Activated naive CD4-positive, alpha-beta T cell treated with Interleukin-2 at 50 U/mL for 16 hours (primary cell): ENCODE measurements around the gene SNAPC4.
"Not testable (repeated sequence)": the region's sequence is repeated elsewhere in the genome, so short reads cannot be mapped to it uniquely, and the experiment has no call there.

Experiments
- DNase-seq: peaks from one replicate; pipeline ENCODE4 v3.0.0-alpha.2; 2020

The SNAPC4 gene

GRCh38 chr9:136433849-136434579 is 34.0 kb upstream of the SNAPC4 start:
- no peak for DNase-seq

- no peak for DNase-seq
These were observed 33.2 kb upstream of the SNAPC4 start for GRCh38 chr9:136433043-136433715.

- DNase-seq: no peak
These were observed 32.6 kb upstream of the SNAPC4 start for GRCh38 chr9:136432591-136432990.

- no peak for DNase-seq
These were observed 31.9 kb upstream of the SNAPC4 start for GRCh38 chr9:136431782-136432350.

DNA sequence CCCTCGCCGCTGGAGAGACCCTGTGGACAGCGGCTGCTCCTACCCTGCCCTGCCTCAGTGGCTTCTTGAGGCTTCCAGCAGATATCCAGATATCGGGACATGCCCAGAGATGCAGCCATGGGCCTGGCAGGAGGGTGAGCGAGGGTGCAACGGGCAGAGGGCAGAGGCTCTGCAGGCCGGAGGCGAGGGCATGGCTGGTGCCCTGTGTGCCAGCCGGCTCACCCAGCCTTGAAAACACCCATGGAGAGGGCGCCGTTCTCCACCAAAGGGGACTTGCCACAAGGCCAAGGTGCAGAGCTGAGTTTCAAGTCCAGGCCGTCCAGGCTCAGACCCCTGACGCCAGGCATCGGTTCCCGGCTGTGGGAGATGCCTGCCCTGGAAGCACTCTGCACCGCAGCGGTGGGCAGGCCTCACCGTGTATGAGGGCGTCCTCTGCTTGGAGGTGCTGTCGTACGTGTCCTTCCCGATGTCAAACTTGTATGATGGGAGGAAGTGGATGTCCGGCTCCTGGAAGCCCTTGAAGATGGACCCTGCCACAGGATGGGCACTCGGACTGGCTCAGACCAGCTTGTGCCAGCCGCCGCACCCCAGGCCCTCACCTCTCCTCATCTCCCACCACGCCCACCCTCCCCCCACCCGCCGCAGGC is 30.7 kb upstream of the SNAPC4 start:
- no peak for DNase-seq

DNA sequence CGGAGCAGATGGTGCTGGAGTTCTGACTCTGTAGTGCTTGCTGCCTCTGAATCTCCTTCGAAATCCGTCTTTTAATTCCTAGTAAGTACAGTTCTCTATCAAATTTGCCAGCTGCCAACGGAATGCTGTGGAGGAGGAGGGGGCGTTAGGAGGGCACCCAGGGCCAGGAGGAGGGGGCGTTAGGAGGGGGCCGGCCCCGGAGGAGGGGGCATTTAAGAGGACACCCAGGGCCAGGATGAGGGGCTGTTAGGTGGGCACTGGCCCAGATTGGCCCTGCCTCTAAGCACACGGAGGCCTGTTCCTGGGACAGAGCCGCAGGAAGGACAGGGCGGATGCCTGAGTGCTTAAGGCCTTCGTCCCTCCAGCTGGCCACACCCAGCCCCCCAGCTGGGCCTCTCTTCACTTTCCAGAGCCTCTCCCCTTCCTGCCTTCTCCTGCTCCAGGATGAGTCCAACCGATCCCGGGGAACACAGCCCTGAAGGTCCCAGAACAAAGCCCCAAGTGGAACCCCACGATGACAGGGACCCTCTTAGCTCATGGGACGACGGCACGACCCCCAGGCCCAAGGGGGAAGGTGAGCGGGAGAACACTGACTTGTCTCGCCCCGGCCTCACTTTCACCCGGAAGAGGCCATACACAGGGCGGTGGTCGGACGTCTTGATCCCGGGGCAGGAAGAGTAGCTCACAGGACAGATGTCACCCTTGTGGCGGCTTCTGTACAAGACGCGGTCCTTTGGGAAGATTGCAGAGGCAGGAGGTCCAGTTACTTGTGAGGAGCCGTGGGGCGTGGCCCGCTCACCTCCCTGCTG is 29.9 kb upstream of the SNAPC4 start:
- DNase-seq: no peak

- DNase-seq: no peak
These were observed 29.2 kb upstream of the SNAPC4 start for GRCh38 chr9:136429075-136429628.

DNA sequence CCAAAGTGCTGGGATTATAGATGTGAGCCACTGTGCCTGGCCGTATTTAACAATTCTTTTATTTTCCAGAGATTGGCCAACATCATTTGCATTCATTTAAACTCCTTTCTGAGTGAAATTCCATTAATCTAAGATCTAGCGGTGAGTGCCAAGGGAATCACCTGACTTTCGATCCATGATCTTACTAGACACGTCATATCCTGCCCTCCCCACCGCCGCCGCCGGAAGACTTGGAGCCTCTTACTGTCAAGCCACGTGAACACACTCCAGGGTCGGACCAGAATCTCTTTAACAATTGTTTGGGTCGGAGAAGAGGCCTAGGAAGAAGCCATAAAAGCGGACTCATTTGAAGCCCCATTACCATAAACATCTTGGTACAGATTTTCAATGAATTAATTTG is 26.8 kb upstream of the SNAPC4 start:
- no peak for DNase-seq

DNA sequence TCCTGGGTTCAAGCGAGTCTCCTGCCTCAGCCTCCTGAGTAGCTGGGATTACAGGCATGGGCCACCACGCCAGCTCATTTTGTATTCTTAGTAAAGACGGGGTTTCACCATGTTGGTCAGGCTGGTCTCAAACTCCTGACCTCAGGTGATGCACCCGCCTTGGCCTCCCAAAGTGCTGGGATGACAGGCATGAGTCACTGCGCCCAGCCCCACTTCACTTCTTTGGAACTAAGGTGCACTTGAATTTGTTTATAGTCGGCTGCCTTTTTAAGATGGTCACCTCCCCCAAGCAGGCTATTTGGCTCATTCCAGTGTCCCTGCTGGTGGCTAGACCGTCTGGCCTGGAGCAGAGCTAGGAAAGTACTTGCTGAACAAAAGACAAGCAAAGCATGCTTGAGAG is 25.4 kb upstream of the SNAPC4 start:
- DNase-seq: not testable (repeated sequence)

GRCh38 chr9:136424750-136425362 is 24.9 kb upstream of the SNAPC4 start:
- no peak for DNase-seq

GRCh38 chr9:136423432-136424146 is 23.6 kb upstream of the SNAPC4 start:
- DNase-seq: no peak

GRCh38 chr9:136422876-136423275 is 22.9 kb upstream of the SNAPC4 start:
- DNase-seq: no peak

- no peak for DNase-seq
These were observed 21.8 kb upstream of the SNAPC4 start for GRCh38 chr9:136421791-136422190.

- no peak for DNase-seq
These were observed 19.1 kb upstream of the SNAPC4 start for GRCh38 chr9:136419092-136419420.

DNA sequence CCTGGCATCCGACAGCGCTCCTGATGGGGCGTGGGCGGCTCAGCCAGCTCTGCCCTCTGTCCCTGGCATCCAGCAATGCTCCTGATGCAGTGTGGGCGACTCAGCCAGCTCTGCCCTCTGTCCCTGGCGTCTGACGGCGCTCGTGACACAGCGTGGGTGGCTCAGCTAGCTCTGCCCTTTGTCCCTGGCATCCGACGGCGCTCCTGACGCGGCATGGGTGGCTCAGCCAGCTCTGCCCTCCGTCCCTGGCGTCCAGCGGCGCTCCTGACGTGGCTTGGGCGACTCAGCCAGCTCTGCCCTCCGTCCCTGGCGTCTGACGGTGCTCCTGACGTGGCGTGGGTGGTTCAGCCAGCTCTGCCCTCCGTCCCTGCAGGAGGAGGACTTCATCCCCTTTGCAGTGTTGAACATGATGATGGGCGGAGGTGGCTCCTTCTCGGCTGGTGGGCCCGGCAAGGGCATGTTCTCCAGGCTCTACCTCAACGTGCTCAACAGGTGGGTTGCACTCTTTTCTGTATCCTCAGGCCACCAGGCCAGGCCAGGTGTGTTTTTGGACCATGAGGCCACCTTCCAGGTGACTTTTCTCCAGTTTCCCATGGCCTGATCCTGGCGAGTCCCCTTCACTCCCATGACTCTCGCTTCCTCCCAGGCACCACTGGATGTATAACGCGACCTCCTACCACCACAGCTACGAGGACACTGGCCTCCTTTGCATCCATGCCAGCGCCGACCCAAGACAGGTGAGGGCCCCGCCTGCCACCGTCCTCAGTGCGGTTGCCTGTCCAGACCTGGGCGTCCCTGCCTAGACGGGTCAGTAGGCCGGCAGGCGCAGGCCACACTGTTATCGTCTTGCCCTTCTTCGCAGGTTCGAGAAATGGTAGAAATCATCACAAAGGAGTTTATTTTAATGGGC is 18.5 kb upstream of the SNAPC4 start:
- DNase-seq: no peak

DNA sequence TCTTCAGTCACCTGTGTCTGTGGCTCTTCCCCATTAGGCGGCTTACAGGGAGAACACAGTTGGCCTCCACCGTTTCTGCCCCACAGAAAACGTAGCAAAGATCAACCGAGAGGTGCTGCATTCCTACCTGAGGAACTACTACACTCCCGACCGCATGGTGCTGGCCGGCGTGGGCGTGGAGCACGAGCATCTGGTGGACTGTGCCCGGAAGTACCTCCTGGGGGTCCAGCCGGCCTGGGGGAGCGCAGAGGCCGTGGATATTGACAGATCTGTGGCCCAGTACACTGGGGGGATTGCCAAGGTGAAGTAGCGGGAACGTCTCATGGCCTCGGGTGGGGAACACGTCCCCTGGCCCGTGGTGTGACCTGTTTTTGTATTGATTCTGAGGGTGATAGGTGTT is 16.9 kb upstream of the SNAPC4 start:
- no peak for DNase-seq

- no peak for DNase-seq
These were observed 16.5 kb upstream of the SNAPC4 start for GRCh38 chr9:136416427-136416826.

DNA sequence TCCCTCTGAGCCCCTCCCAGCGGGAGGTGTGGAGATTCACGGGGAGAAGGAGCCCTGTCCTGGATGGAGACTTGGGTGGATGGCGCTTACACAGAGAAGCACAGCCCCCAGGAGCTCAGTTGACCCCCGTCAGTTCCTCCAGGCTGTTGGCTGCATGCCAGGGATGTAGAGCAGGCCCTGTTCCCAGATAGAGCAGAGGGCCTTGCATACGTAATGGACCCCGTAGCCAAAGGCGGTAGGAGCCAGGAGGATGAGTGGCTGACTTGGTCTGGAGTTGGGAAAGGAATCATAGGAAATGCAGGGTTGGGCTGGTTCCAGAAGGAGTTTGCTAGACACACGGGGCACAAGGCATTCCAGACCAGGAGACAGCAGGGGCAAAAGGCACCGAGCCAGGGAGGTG is 13.0 kb upstream of the SNAPC4 start:
- no peak for DNase-seq

DNA sequence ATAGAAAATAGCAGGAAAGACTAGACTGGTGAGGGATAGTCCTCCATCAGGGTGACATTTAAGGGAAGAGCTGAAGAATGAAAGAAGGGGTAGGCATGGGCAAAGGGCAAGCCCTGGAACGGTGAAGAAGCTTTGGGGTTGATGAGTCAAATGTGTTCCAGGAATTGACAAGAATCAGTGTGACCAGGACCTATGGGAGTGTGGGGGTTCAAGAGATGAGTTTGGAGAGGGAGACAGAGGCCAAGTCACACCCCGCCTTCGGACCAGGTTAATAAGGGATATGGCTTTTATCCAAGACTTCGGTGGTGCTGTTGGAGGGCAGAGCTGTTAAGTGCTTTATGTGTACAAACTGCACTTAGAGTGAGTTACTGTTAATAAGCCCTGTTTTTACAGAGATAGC is 11.4 kb upstream of the SNAPC4 start:
- DNase-seq: no peak

DNA sequence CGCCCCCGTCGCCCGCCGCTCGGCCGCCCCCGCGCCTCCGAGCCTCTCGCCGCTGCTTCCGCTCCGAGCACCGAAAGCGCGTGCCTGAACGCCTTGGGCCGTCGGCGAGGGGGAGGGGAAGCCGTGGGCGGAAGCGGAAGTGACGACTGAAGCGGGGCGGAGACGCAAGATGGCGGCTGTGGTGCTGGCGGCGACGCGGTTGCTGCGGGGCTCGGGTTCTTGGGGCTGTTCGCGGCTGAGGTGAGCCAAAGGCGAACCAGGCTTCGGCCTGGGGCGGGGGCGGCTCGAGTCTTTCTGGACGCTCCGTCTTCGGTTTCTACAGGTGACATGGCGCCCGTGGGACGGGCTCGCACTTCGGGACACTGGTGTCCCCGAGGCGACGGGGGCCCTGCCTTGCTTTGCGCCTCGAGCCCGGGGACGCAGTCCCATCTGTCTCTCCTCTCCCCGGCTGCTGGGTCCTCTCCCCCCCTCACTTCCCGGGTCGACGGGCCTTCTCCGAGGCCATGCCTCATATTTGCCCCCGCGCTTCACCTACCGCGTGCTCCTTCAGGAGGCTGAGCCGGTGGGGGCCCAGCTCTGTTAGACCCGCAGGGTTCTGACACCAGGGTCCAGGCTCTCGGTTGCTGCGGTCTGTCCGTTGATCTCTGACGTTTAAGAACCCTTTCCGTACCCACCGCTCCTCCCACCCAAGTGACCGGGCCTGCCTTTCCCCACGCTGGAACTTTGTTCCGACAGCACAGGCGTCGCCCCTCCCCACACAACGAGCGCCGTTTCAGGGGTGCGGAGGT is 10.7 kb upstream of the SNAPC4 start, which contains the start of the genes ENTR1 and PMPCA:
ENTR1 (minus strand) TSS at position 115 of the 788 bp plus-strand sequence. CDS start 217 bp downstream, outside the sequence.
PMPCA (plus strand) TSS at position 159 of the 788 bp plus-strand sequence; CDS start at position 170, 11 bp downstream.
- DNase-seq: peak; percentile 97
